Fibroblast of upper back skin (primary cell): ENCODE data around the gene TIE1.
A peak's percentile ranks its signal among the peaks of the same experiment; 100 is the strongest.

Source experiments
- DNase-seq: peaks from one replicate; pipeline ENCODE4 v3.0.0-alpha.2; 2013

The TIE1 gene

GRCh38 chr1:43274125-43274803 lies 26.5 kb upstream of the TIE1 start:
- peak; percentile 54 for DNase-seq

DNA sequence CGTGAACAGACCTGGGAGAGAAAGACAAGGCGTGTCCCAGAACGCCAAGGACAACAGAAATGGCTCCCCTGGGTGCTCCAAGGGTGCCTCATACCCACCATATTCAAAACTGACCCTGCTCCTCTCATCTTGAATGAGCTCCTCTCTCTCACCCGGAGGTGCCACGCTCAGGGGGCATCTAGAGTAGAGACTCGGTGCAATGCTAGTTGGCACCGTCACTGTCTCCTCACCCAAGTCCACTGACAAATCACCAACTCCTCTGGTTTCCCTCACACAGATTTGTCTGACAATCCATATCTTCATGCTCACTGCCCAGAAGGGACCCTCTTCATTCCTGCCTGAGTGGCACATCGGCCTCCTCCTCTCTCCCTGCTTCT lies 26.0 kb upstream of the TIE1 start:
- no peak for DNase-seq

GRCh38 chr1:43275826-43276620 lies 24.8 kb upstream of the TIE1 start:
- no peak for DNase-seq

DNA sequence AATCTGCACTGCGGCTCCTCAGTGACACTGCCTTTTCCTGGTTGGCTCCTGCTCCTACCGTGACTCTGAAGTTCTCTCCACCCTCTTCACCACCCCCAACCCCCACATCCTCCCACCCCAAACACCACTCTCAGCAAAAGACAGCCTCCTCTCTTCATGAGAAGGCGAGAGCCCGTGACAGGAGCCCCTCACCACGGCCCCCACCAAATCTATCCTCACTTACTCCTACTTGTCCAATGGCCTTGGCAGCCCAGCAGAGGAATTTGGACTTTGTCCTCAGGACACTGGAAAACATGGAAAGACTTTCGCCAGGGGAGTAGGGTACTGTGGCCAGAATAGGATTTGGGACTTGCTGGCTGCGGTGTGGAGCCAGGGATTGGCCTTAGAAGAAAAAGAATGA lies 24.1 kb upstream of the TIE1 start:
- DNase-seq = no peak

- DNase-seq = no peak
These were observed 23.5 kb upstream of the TIE1 start for GRCh38 chr1:43277116-43277876.

DNA sequence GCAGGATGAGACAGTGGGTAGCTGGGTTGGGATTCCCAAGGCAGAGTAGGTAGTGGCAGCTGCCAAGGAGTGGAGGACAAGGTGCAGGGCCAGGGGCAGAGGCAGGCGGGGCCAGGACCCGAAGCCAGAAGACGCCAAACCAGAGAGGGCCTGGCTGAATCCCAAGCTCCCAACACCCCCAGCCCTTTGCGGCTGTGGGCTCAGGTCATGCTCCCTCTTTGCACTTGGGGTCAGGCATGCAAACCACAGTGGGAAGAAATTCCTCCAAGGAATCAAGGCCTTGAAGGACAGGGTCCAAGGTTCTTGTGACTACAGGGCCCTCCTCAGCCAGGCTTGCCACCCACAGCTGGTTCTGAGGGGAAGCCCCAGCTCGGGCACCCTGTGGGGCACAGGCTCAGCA lies 21.6 kb upstream of the TIE1 start:
- DNase-seq = no peak

DNA sequence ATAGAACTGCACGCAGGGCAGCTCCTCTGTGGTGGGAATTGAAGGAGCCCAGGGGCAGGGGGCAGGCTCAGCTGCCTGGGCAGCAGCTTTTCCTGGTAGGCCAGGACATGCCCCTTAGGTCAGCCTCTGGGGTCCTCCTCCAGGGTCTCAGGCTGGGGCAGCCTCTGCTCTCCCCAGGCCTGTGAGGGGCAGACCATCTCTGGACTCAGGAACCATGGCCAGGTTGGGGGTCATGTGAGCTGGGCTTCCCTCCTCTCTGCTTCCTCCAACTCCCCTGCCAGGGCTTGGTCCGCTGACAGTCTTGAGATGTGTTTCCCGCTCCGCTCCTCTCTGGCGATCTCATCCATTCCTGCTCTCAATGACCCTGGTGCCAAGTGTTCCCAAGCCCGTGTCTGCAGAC lies 21.1 kb upstream of the TIE1 start:
- DNase-seq = no peak

DNA sequence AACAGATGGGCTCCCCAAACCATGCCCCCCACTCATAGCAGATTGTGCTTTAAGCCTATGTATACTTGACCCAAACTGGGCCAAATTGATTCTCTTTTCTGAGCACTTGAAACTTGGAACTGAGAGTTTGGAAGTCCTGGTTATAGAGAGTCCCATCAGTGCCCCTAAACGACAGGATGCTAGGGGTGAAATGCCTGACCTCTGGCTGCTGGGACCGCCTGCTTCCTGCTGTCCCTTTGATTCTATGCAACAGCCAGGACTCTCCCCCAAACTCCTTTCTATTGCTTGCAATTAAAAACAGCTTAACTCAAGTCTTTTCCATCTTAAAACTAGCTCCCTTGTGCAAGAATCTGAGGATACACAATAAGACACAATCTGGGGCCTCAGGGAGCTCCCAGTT lies 20.1 kb upstream of the TIE1 start:
- no peak for DNase-seq

DNA sequence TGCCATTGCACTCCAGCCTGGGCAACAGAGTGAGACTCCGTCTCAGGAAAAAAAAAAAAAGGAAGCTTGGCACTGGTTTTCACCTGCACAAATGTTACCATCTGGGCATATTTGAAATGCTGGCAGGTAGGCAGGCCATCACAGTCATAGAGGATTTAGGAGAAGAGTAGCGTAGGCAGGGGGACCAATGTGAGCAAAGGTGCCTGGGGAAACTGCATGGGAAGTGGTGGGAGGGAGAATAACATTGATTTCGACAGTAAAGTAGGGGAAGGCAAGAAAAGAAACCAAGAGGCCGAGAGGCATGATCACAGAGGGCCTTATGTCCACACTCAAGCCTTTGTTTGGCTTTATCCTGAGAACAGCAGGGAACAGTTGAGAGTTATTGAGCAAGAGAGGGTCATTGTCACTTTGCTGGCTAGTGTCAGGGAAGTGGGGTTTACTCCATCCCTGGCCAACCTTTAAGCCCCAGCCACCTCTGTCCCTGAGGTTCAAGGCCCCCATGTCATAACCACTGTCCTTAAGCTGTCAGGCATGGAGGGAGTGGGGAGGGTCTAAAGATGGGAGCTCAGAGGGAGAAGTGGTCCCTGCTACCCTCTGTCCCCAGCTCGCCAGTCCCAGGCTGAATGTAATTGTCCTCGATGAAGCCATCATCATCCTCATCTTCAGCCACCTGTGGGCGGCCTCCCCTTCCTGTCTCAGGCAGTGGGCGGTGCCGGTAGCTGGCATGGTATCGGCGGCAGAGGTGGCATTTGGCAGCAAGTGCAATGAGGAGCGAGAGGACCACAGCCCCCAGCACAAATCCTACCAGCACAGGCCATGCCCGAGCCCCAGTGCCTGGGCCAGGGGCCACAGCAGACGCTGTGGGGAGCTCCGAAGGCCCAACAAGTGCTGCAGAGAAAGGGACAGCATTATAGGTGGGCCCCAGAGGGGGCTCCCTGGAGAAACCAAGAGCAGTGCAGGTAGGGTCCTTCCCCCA lies 18.3 kb upstream of the TIE1 start:
- DNase-seq = no peak

- DNase-seq = no peak
These were observed 16.7 kb upstream of the TIE1 start for GRCh38 chr1:43284065-43284464.

GRCh38 chr1:43284546-43285110 lies 16.2 kb upstream of the TIE1 start:
- DNase-seq = no peak

DNA sequence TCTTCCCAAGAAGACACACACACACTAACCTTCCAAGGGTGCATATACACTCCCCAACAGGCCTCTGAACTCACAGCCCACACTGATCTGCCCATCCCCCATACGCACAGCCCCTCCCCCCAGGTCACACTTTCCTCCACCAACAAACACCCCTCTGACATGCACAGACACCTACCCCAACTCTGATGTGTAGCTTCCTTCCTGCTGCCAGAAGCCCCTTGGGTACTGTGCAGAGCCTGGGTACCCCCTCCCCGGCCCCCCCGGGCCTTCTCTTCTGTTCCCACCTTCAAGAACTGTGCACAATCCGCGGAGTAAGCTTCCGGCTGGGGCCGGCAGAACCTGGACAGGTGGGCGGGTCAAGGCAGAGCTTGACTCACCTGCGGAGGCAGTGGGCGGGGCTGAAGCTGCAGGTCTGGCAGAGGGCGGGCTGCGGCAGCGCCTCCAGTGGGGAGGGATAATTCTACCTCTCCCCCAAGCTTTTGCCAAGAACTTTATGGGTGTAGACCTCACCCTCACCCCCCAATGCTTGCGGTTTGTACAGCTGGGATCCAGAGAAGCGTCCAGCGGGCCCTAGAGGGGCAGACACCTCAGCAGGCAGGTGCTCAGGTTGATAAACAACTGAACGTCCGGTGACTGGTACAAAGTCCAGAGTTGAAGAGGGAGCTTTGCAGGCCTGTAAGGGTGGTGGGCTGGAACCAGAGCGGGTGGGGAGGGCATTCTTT lies 15.4 kb upstream of the TIE1 start, which contains the start of gene C1orf210:
TSS of gene C1orf210 (minus strand) at position 313 of the 722 bp plus-strand sequence. CDS start 2,311 bp downstream, outside the sequence.
- no peak for DNase-seq

GRCh38 chr1:43286115-43286514 lies 14.7 kb upstream of the TIE1 start:
- DNase-seq = no peak

DNA sequence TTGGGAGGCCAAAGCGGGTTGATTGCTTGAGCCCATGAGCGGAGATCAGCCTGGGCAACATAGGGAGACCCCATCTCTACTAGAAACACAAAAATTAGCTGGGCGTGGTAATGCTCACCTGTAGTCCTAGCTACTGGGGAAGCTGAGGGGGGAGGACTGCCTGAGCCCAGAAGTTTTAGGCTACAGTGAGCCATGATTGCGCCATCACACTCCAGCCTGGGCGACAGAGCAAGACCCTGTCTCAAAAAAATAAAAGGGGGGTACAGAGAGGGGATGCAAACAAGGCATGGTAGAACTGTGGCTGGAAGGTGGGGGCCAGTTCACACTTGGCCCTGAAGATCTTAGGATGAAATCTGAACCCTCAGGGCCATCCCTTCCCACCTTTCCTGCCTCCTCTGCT lies 14.2 kb upstream of the TIE1 start:
- no peak for DNase-seq

DNA sequence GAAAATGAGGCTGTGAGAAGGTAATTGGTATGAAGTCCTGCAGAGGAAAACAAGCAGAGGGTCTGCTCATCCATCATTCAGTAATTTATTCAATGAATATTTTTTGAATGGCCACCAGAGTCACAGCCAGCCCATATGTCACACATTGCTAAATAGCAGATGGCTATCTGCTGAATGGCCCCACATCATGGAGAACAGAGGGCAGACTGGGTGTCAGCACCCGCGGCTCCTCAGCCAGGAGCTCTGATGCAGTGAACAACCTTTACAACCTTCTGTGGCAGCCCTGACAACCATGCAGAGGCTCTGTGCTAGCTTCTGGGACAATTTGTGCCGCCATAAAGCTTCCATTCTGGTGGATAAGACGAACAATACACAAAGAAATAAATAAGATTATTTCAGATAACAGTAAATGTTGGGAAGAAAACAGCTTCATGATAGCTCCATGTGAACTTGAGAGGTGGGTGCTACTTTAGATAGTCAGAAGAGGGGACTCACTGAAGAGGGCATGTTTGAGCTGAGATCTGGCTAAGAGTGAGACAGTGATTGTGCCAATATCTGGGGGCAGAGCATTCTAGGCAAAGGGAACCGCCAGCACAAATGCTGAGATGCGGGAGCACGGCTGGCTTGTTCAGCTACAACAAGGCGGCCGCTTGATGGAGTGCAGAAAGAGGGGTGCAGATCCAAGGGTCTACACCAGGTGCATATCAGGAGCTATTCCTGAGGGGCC lies 12.6 kb upstream of the TIE1 start:
- no peak for DNase-seq

DNA sequence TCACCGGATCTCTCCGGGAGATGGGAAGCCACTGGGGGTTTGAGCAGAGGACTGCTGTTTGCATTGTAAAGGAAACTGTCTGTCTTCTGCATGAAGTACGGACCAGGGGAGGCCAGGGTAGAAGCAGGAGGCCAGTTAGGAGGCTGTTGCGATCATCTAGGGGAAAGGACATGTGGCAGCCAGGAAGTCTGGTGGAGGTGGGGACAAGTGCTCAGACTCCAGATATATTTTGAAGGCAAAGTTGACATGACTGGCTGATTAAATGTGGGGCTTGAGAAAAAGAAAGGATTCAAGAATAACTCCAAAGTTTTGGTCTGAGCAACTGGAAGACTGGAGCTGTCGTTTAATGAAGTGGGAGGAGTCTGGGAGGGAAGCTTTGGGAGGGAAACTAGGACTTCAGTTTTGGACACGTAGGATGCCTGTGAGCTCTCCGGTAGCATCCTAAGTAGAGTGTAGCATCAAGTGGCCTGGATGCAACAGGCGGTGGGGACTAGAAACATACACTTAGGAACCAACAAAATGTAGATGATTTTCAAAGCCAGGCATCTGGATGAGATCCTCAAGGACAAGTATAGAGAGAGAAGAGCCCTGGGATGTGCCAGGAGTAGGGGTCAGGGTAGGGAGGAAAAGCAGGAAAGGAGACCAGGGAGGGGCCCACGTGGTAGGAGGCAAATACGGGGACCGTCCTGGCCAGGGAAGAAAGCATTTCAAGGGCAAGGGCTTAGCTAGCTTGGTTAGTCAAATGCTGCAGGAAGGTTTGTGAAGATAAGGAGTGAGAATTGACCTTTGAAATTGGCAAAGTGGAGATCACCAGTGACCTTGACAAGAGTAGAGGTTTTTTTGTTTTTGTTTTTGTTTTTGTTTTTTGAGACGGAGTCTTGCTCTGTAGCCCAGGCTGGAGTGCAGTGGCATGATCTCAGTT lies 11.7 kb upstream of the TIE1 start:
- DNase-seq = no peak

DNA sequence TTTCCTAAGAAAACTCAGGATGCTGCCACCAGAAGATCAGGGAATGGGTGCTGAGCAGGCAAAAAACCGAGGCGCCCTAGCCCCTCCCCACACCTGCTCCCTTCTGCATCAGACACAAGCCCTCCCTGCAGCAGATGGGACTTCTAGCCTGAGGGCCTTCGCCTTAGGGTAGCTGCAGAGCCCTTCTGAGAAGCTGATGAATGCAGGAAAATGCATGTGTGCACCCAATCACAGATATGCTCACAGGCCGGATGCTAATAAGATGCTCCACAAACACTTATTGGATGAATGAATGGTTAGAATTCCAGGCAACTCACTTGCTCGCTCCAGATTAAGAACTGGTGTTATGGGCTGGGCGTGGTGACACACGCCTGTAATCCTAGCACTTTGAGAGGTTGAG lies 8.6 kb upstream of the TIE1 start:
- DNase-seq = no peak

DNA sequence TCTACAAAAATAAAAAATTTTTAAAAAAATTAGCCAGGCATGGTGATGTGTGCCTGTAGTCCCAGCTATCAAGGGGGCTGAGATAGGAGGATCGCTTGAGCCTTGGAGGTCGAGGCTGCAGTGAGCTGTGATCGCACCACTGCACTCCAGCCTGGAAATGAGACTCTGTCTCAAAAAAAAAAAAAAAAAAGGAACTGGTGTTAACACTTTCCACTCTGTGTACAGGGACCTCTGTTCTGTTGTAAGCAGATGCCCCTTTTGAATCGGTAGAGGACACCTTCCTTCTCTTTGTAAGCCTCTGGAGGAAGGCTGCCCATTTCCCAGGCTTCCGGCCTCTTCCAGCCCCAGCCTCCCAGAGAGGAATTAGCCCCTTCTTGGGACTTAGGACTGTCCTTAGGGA lies 8.1 kb upstream of the TIE1 start:
- DNase-seq = no peak

GRCh38 chr1:43293176-43293575 lies 7.6 kb upstream of the TIE1 start:
- no peak for DNase-seq
